Trophoblast cell (in vitro differentiated cells and primary cell): ENCODE data around the gene SDHAF1.
"Not testable (repeated sequence)": the region's sequence is repeated elsewhere in the genome, so short reads cannot be mapped to it uniquely, and the experiment has no call there.

ENCODE experiments used
- DNase-seq, 2 donors: peaks; one replicate each; pipeline ENCODE4 v3.0.0-alpha.2; 2016
- H2AFZ ChIP-seq: 2 replicates; pipeline ENCODE4 v1.6.1; 2013; ENCODE audit warnings: low read length, moderate library complexity, mild to moderate bottlenecking; ENCODE audit not compliant: insufficient read depth, poor library complexity
- H2AK5ac ChIP-seq: 2 replicates; pipeline ENCODE4 v1.6.1; 2013; ENCODE audit warnings: mild to moderate bottlenecking, low read length
- H2BK120ac ChIP-seq: 2 replicates; pipeline ENCODE4 v1.6.1; 2013; ENCODE audit warnings: low read length, mild to moderate bottlenecking, moderate library complexity; ENCODE audit not compliant: insufficient read depth, poor library complexity
- H2BK12ac ChIP-seq: 2 replicates; pipeline ENCODE4 v1.6.1; 2013; ENCODE audit warnings: mild to moderate bottlenecking, low read length, moderate library complexity
- H2BK5ac ChIP-seq: 2 replicates; pipeline ENCODE4 v1.6.1; 2013; ENCODE audit warnings: low read length, low read depth, moderate library complexity, mild to moderate bottlenecking; ENCODE audit not compliant: poor library complexity
- H3K14ac ChIP-seq: 2 replicates; pipeline ENCODE4 v1.6.1; 2013; ENCODE audit warnings: mild to moderate bottlenecking, low read length
- H3K18ac ChIP-seq: 2 replicates; pipeline ENCODE4 v1.6.1; 2013; ENCODE audit warnings: mild to moderate bottlenecking, low read length
- H3K23ac ChIP-seq: 2 replicates; pipeline ENCODE4 v1.6.1; 2013; ENCODE audit warnings: low read length
- H3K27ac ChIP-seq: 2 replicates; pipeline ENCODE4 v1.5.1; 2013; ENCODE audit warnings: low read depth, mild to moderate bottlenecking, inconsistent platforms, low read length, moderate library complexity
- H3K27me3 ChIP-seq: 2 replicates; pipeline ENCODE4 v1.6.1; 2013; ENCODE audit warnings: inconsistent platforms, mild to moderate bottlenecking, low read length, moderate library complexity; ENCODE audit not compliant: insufficient read depth
- H3K36me3 ChIP-seq, 2 experiments: 1 replicate in 1 of 2; 2 replicates in 1 of 2; pipeline ENCODE4 v1.6.1; 2013; ENCODE audit warnings: low read length in 2 of 2, mild to moderate bottlenecking in 2 of 2, moderate library complexity in 1 of 2; ENCODE audit not compliant: insufficient read depth in 2 of 2, control insufficient read depth in 1 of 2
- H3K4ac ChIP-seq: 2 replicates; pipeline ENCODE4 v1.6.1; 2013; ENCODE audit warnings: low read depth, mild to moderate bottlenecking, low read length, moderate library complexity
- H3K4me1 ChIP-seq, 2 experiments: 1 replicate in 1 of 2; 2 replicates in 1 of 2; pipeline ENCODE4 v1.6.1; 2013; ENCODE audit warnings: low read length in 2 of 2, mild to moderate bottlenecking in 2 of 2, moderate library complexity in 1 of 2; ENCODE audit not compliant: insufficient read depth in 2 of 2, control insufficient read depth in 1 of 2
- H3K4me2 ChIP-seq: 2 replicates; pipeline ENCODE4 v1.6.1; 2013; ENCODE audit warnings: inconsistent platforms, mild to moderate bottlenecking, low read length, moderate library complexity
- H3K4me3 ChIP-seq: 2 replicates; pipeline ENCODE4 v1.5.1; 2013; ENCODE audit warnings: mild to moderate bottlenecking, low read depth, low read length, inconsistent platforms
- H3K79me1 ChIP-seq: one replicate; pipeline ENCODE4 v1.6.1; 2013; ENCODE audit warnings: low read length
- H3K79me2 ChIP-seq: 2 replicates; pipeline ENCODE4 v1.6.1; 2013; ENCODE audit warnings: low read length, mild to moderate bottlenecking; ENCODE audit not compliant: control insufficient read depth, insufficient read depth, poor library complexity
- H3K9ac ChIP-seq: 2 replicates; pipeline ENCODE4 v1.6.1; 2013; ENCODE audit warnings: mild to moderate bottlenecking, low read length
- H3K9me3 ChIP-seq: 2 replicates; pipeline ENCODE4 v1.6.1; 2013; ENCODE audit warnings: low read depth, mild to moderate bottlenecking, control low read depth, inconsistent platforms, low read length; ENCODE audit not compliant: insufficient read depth
- H4K12ac ChIP-seq: 2 replicates; pipeline ENCODE4 v1.6.1; 2013; ENCODE audit warnings: low read depth, mild to moderate bottlenecking, low read length, moderate library complexity
- H4K8ac ChIP-seq: 2 replicates; pipeline ENCODE4 v1.6.1; 2013; ENCODE audit warnings: low read depth, mild to moderate bottlenecking, low read length, moderate library complexity
- H4K91ac ChIP-seq: one replicate; pipeline ENCODE4 v1.6.1; 2013; ENCODE audit warnings: low read depth, mild to moderate bottlenecking, low read length, moderate library complexity
- WGBS: extraction: QIAGEN DNeasy Blood & Tissue Kit; methylation state at CpG from one replicate; pipeline ENCODE4 v1.1.7; 2013; ENCODE audit warnings: missing lambda C conversion rate; ENCODE audit not compliant: insufficient read length, insufficient coverage; ENCODE audit errors: extremely low coverage; 5-methylcytosine and 5-hydroxymethylcytosine counted together

SDHAF1 gene

DNA sequence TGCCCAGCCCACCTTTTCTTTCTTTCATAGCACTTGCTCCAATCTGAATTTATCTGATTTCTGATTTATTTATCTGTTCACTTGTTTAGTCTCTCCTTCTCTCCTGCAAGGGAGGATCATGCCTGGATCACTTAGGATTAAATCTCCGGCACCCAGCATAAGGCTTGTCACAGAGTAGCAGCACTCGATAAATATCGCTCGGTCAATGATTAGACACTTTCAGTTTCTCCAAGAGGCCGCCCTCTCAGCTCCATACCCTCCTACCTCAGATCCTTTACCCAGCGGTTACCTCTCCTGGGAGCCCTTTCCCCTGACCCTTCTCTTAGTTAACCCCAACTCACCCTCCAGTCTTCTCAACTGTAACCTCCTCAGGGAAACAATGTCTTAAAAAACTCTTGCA is 36.3 kb downstream of the SDHAF1 start:
- Histone ChIP-seq H3K9me3 (no peaks in the 10 kb centered on the region), H2BK120ac (no peak overlapping the region), H2AK5ac (no peak overlapping the region), H3K79me1 (peaks cover 2% of the 10 kb centered on the region), H4K91ac (no peak overlapping the region), H2BK12ac (no peak overlapping the region), H3K4me1 (peaks cover 2 to 12% of the 10 kb centered on the region in 2 experiments), H3K23ac (no peak overlapping the region), H3K14ac (no peak overlapping the region), H3K79me2 (no peaks in the 10 kb centered on the region), H3K27me3 (no peaks in the 10 kb centered on the region), H3K18ac (no peak overlapping the region), H2BK5ac (no peak overlapping the region), H2AFZ (no peak overlapping the region), H3K4me3 (no peak overlapping the region), H3K4me2 (no peak overlapping the region), H3K36me3 (peaks cover 7% of the 10 kb centered on the region in 2 experiments), H4K12ac (no peak overlapping the region), H3K9ac (no peak overlapping the region), H3K4ac (no peak overlapping the region), H4K8ac (no peak overlapping the region), H3K27ac (no peak overlapping the region)
- DNase-seq, result no peak
- no CpG with 5 or more reads among the region's 6 CpGs for WGBS

DNA sequence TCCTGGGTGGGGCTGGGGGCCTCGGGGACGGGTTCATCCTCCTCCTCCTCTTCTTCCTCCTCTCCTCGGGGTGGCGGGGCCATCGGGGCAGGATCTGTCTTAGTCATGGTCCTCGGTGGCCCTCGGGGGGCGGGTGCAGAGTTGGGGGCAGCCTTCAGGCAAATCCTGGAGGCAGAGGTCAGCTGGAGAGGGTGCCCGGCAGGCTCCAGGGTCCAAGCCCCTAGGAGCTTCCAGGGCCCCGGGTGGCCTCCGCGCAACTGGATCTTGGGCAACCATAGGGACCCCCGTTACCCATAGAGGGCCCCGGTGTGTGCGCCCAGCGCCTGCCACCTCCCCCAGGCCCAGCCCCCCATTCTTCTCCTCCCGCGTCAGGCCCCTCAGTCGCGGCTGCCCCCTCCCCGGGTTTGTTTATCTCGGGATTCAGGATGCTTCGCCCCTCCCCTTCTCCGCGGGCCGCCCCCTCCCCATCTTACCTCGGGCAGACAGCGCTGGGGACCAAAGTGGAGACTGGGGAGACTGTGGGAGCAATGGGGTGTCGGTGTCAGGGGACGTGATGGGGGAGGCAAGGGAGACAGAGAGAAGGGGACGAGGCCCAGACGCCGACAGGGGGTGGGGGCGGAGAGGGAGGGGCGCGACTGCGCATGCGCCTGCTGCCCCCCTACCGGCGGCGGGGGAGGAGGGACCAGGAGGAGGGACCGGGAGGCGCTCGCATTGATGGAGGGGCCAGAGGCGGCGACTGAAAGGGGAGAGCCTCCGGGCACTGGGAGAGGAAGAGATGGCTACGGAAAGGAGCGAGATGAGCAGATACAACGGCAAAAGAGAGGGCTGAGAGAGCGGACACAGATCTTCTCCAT is 37.5 kb downstream of the SDHAF1 start, which contains the start of gene CLIP3:
TSS of gene CLIP3 (minus strand) at position 623 of the 854 bp plus-strand sequence. CDS start at position 107, 516 bp downstream.
- WGBS, result no CpG with 5 or more reads among the region's 51 CpGs
- Histone ChIP-seq H3K4me2 (peak within 1 kb of the TSS; percentile 80), H2BK120ac (no peak within 1 kb of the TSS), H3K79me1 (peaks cover 2% of the 10 kb centered on the region), H3K18ac (peak within 1 kb of the TSS; percentile 19), H4K91ac (no peak within 1 kb of the TSS), H3K79me2 (no peaks in the 10 kb centered on the region), H2BK5ac (no peak within 1 kb of the TSS), H3K9ac (peak within 1 kb of the TSS; percentile 70), H3K23ac (no peak within 1 kb of the TSS), H3K9me3 (no peaks in the 10 kb centered on the region), H3K4me1 (peaks cover 2 to 12% of the 10 kb centered on the region in 2 experiments), H4K8ac (peak within 1 kb of the TSS; percentile 72), H3K27ac (no peak within 1 kb of the TSS), H3K4ac (no peak within 1 kb of the TSS), H2AFZ (peak within 1 kb of the TSS; percentile 61), H4K12ac (peak within 1 kb of the TSS; percentile 70), H3K14ac (no peak within 1 kb of the TSS), H3K4me3 (peak within 1 kb of the TSS; percentile 85), H3K27me3 (no peaks in the 10 kb centered on the region), H2AK5ac (no peak within 1 kb of the TSS), H2BK12ac (no peak within 1 kb of the TSS), H3K36me3 (no peaks in the 10 kb centered on the region)
- peak in 1 of 2 donors; percentile 23 for DNase-seq

DNA sequence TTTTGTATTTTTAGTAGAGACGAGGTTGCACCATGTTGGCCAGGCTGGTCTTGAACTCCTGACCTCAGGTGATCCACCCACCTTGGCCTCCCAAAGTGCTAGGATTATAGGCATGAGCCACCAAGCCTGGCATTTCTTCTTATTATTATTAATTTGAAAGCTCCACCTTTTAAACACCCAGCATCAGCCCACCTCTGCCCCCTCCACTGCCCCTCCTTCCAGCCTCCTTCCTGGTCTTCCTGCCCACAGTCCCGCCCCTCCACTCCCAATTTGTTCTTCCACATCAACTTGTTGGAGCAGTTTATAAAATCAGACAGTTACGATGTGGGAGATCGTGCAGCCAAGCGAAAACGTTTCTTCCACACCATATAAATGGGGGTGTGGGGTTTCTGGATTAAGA is 45.5 kb downstream of the SDHAF1 start:
- H3K36me3 ChIP-seq, result no peaks in the 10 kb centered on the region
- H3K79me1 ChIP-seq, result peaks cover 2% of the 10 kb centered on the region
- H4K91ac ChIP-seq, result no peak overlapping the region
- no peaks in the 10 kb centered on the region for H3K9me3 ChIP-seq
- H3K14ac ChIP-seq, result no peak overlapping the region
- no peak for DNase-seq
- no peaks in the 10 kb centered on the region for H3K79me2 ChIP-seq
- no peak overlapping the region for H2BK5ac ChIP-seq
- no peak overlapping the region for H4K12ac ChIP-seq
- H3K4me3 ChIP-seq, result no peak overlapping the region
- no peak overlapping the region for H3K9ac ChIP-seq
- no peak overlapping the region for H3K4me2 ChIP-seq
- peaks cover 4% of the 10 kb centered on the region in 2 experiments for H3K4me1 ChIP-seq
- no peak overlapping the region for H2AK5ac ChIP-seq
- no peak overlapping the region for H4K8ac ChIP-seq
- H2BK120ac ChIP-seq, result no peak overlapping the region
- WGBS, result no CpG with 5 or more reads among the region's 6 CpGs
- H3K27ac ChIP-seq, result no peak overlapping the region
- no peak overlapping the region for H2BK12ac ChIP-seq
- H3K4ac ChIP-seq, result no peak overlapping the region
- H3K23ac ChIP-seq, result no peak overlapping the region
- H3K27me3 ChIP-seq, result no peaks in the 10 kb centered on the region
- no peak overlapping the region for H3K18ac ChIP-seq
- no peak overlapping the region for H2AFZ ChIP-seq

DNA sequence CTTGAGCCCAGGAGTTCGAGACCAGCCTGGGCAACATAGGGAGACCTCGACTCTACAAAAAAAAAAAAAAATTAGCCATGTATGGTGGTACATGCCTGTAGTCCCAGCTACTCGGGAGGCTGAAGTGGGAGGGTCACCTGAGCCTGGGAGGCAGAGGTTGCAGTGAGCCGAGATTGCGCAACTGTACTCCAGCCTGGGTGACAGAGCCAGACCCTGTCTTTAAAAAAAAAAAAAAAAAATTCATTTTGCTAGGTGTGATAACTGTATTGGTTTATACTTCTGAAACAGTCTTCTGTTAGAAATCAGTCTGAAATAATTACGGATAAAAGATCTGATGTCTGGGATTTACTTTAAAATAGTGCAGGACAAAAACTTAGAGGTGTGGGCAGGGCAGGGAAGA is 46.1 kb downstream of the SDHAF1 start:
- H2BK120ac ChIP-seq, H3K4ac ChIP-seq, H3K79me1 ChIP-seq, H3K79me2 ChIP-seq, DNase-seq, H4K8ac ChIP-seq, H3K36me3 ChIP-seq, H3K4me2 ChIP-seq, H4K91ac ChIP-seq, H3K14ac ChIP-seq, H3K9me3 ChIP-seq, H3K23ac ChIP-seq, H3K18ac ChIP-seq, H3K27me3 ChIP-seq, H3K4me3 ChIP-seq, H2BK12ac ChIP-seq, H2AK5ac ChIP-seq, H2AFZ ChIP-seq, H2BK5ac ChIP-seq, H3K4me1 ChIP-seq, H4K12ac ChIP-seq, H3K9ac ChIP-seq: not testable (repeated sequence)
- no CpG with 5 or more reads among the region's 6 CpGs for WGBS
- peak overlapping the region; percentile 67 for H3K27ac ChIP-seq
